HepG2 (cell line): ENCODE data around the gene ACOT2. TPM values are rescaled to one million over a fixed set of nuclear protein-coding genes. Genes with fewer than 3 reads are reported as not detected.
"Not testable (repeated sequence)": the region's sequence is repeated elsewhere in the genome, so short reads cannot be mapped to it uniquely, and the experiment has no call there.

Experiments used
- ATAC-seq: fragments of 200-7000 bp; cut with Tn5 transposase; 3 replicates; pipeline ENCODE4 v1.9.1; 2020; ENCODE audit warnings: mild to moderate bottlenecking, moderate library complexity
- BruUV-seq: library from RNA; stranded (reverse); fragments of 400-500 nt; replicated peaks from 2 replicates; lab custom pipeline; 2021; lab: Mats Ljungman, UMichigan
- CTCF ChIA-PET: fragments of 300-600 bp; formaldehyde crosslinking; extraction: SDS; loops from one replicate; lab custom pipeline; 2021; ENCODE audit warnings: low total read pairs, inconsistent platforms, low intra/inter-chr PET ratio; lab: Yijun Ruan, JAX
- POLR2A ChIA-PET: fragments of 350-600 bp; sonication (Branson Sonifier 250); formaldehyde crosslinking; loops from one replicate; lab custom pipeline; 2020; ENCODE audit warnings: antibody characterized with exemption, inconsistent platforms; lab: Yijun Ruan, JAX
- DNase-seq: peaks from one replicate; pipeline ENCODE4 v3.0.0-alpha.2; 2015; ENCODE audit warnings: low spot score
- FAIRE-seq: peaks from 3 replicates; lab custom pipeline; 2011; peaks lifted over from hg19 to GRCh38; lab: Jason Lieb, UNC
- H2AFZ ChIP-seq: one replicate; pipeline ENCODE4 v1.6.1; 2011; ENCODE audit warnings: low read length, inconsistent platforms
- H3K27ac ChIP-seq: fragments of 300-600 bp; 3 replicates; pipeline ENCODE4 v1.8.0; 2011; ENCODE audit warnings: mixed run types, mild to moderate bottlenecking, mixed read lengths, low read length, inconsistent platforms; ENCODE audit not compliant: insufficient read depth; ENCODE audit errors: extremely low read length
- H3K27me3 ChIP-seq, 2 experiments: fragments of 200-600 bp in 1 of 2; 2 replicates in 1 of 2; 3 replicates in 1 of 2; pipeline versions ENCODE4 v1.6.0 to v1.8.0; 2011; ENCODE audit warnings: low read length in 2 of 2, mild to moderate bottlenecking in 2 of 2, moderate library complexity in 2 of 2, inconsistent platforms in 1 of 2; ENCODE audit not compliant: insufficient read depth in 2 of 2, control insufficient read depth in 1 of 2
- H3K36me3 ChIP-seq, 2 experiments: fragments of 200-600 bp in 1 of 2; replicated peaks in 1 of 2; 2 replicates in 1 of 2; 3 replicates in 1 of 2; pipeline versions ENCODE4 v1.5.1 to v1.8.0; 2011; ENCODE audit warnings: low read length in 2 of 2, inconsistent platforms in 1 of 2; ENCODE audit not compliant: insufficient read depth in 2 of 2, control insufficient read depth in 1 of 2
- H3K4me1 ChIP-seq: 2 replicates; pipeline ENCODE4 v1.5.1; 2012; ENCODE audit warnings: low read length, inconsistent platforms; ENCODE audit not compliant: insufficient read depth
- H3K4me2 ChIP-seq: 2 replicates; pipeline ENCODE4 v1.6.0; 2011; ENCODE audit warnings: low read depth, low read length, inconsistent platforms
- H3K4me3 ChIP-seq, 3 experiments: fragments of 200-600 bp in 1 of 3; sonication (generic), shearing (Covaris generic) in 1 of 3; replicated peaks in 1 of 3; 2 replicates each; pipeline ENCODE4 v1.5.1; 2011 to 2016; ENCODE audit warnings: low read length in 3 of 3, inconsistent platforms in 2 of 3, low read depth in 2 of 3, mild to moderate bottlenecking in 2 of 3, control low read depth in 1 of 3, mixed read lengths in 1 of 3; ENCODE audit not compliant: insufficient read depth in 1 of 3
- H3K79me2 ChIP-seq: one replicate; pipeline ENCODE4 v1.6.1; 2011; ENCODE audit warnings: low read length, inconsistent platforms; ENCODE audit not compliant: insufficient read depth
- H3K9ac ChIP-seq: 2 replicates; pipeline ENCODE4 v1.6.0; 2011; ENCODE audit warnings: mild to moderate bottlenecking, low read depth, low read length, inconsistent platforms; ENCODE audit not compliant: insufficient read depth
- H3K9me3 ChIP-seq: 2 replicates; pipeline ENCODE4 v1.5.1; 2012; ENCODE audit warnings: mild to moderate bottlenecking, low read length
- H4K20me1 ChIP-seq: 2 replicates; pipeline ENCODE4 v1.6.0; 2011; ENCODE audit warnings: inconsistent platforms, mild to moderate bottlenecking, low read length, moderate library complexity; ENCODE audit not compliant: insufficient read depth
- HMGXB4 ChIP-seq, 2 experiments: sonication (generic) in 1 of 2; formaldehyde crosslinking in 1 of 2; IDR thresholded peaks; 2 replicates each; pipeline versions ENCODE4 v1.4.0 to v1.6.1; 2018 to 2020; ENCODE audit warnings: missing genetic modification reagents in 2 of 2, borderline replicate concordance in 1 of 2, low read depth in 1 of 2, mild to moderate bottlenecking in 1 of 2, missing biosample characterization in 1 of 2
- HOXA3 ChIP-seq: sonication (generic); formaldehyde crosslinking; IDR thresholded peaks from 2 replicates; pipeline ENCODE4 v1.5.0; 2020; ENCODE audit warnings: missing genetic modification reagents
- MEF2D ChIP-seq: sonication (generic); formaldehyde crosslinking; IDR thresholded peaks from 2 replicates; pipeline ENCODE4 v1.5.1; 2020; ENCODE audit warnings: mild to moderate bottlenecking, missing genetic modification reagents
- SAP130 ChIP-seq: IDR thresholded peaks from 2 replicates; pipeline ENCODE4 v1.6.1; 2016; ENCODE audit warnings: low read depth
- SMC3 ChIP-seq: IDR thresholded peaks from 2 replicates; pipeline ENCODE4 v1.6.1; 2011; ENCODE audit warnings: low read length, improper control_type of control experiment
- STAG1 ChIP-seq: sonication (generic); formaldehyde crosslinking; IDR thresholded peaks from 2 replicates; pipeline ENCODE4 v1.4.0; 2020; ENCODE audit warnings: missing genetic modification reagents
- TEAD3 ChIP-seq: optimal IDR thresholded peaks from 2 replicates; pipeline ENCODE3; 2016; ENCODE audit warnings: borderline replicate concordance
- ZNF280D ChIP-seq: sonication (generic); formaldehyde crosslinking; IDR thresholded peaks from 2 replicates; pipeline ENCODE4 v1.5.1; 2020; ENCODE audit warnings: mild to moderate bottlenecking, missing genetic modification reagents
- WGBS: methylation state at CpG from one replicate; pipeline ENCODE4 v1.1.6; 2017; ENCODE audit warnings: low lambda C conversion rate; 5-methylcytosine and 5-hydroxymethylcytosine counted together
- in situ Hi-C: cut with HindIII; loops from 2 replicates; pipeline ENCODE4 v1.10.0; 2017; ENCODE audit warnings: low pct_unique_long_range_greater_than_20kb; ENCODE audit not compliant: extremely low pct_ligation_motif_present
- intact Hi-C: fragments of 100-400 bp; cut with micrococcal nuclease; formaldehyde crosslinking; loops from one replicate; pipeline ENCODE4 v1.10.0; 2022; ENCODE audit not compliant: unreplicated experiment
- polyA plus RNA-seq, 8 experiments: library from polyadenylated mRNA; depleted of rRNA in 3 of 8; stranded (reverse) in 7 of 8; unstranded in 1 of 8; fragments of >200 nt; fragmentation: Illumina TruSeq in 4 of 8; extraction: Trizol in 4 of 8; gene quantifications; 2 replicates each; pipeline versions ENCODE4 v1.2.1 to v1.2.3, GENCODE V29; 2011 to 2016; ENCODE audit warnings: low read depth in 4 of 8, missing spikeins in 1 of 8, mixed read lengths in 1 of 8; ENCODE audit not compliant: insufficient read depth in 1 of 8
- total RNA-seq, 5 experiments: library from RNA; depleted of rRNA; stranded (reverse); fragments of >200 nt; fragmentation: Illumina TruSeq; extraction: Trizol; gene quantifications; 2 replicates each; pipeline ENCODE4 v1.2.3, GENCODE V29; 2016; ENCODE audit warnings: low read depth in 1 of 5
- TF ChIP-seq, protein P1 (sequence below): sonication (generic); formaldehyde crosslinking; IDR thresholded peaks from 2 replicates; pipeline ENCODE4 v1.5.0; 2020; ENCODE audit warnings: mild to moderate bottlenecking, missing genetic modification reagents, moderate library complexity
- TF ChIP-seq, protein P2 (sequence below): sonication (generic); formaldehyde crosslinking; IDR thresholded peaks from 2 replicates; pipeline ENCODE4 v1.5.1; 2020; ENCODE audit warnings: mild to moderate bottlenecking, missing genetic modification reagents, moderate library complexity

Gene ACOT2
- total and polyA plus RNA-seq, 2 of the 13 experiments (the other 11 are each of a cell fraction or from before 2014, with no cell fraction given), result 60.0 to 110 TPM

- H3K27ac ChIP-seq, H3K27me3 ChIP-seq, H3K36me3 ChIP-seq, in situ Hi-C loops, H3K9me3 ChIP-seq, H3K9ac ChIP-seq, BruUV-seq, H3K79me2 ChIP-seq, H4K20me1 ChIP-seq, H2AFZ ChIP-seq: not testable (repeated sequence)
- Histone ChIP-seq H3K4me2 (peak overlapping the region; percentile 81), H3K4me3 (peak overlapping the region in 1 of 3 experiments; percentile 76; a peak in 2 of 6 replicates), H3K4me1 (peaks cover 19% of the 10 kb centered on the region)
- DNase-seq (peak; percentile 33), FAIRE-seq (peak; percentile 85), ATAC-seq (peak; percentile 73)
- ChIA-PET CTCF (interaction anchor here (0.7 to 2.3 kb wide), 4 partner anchors 30 to 95 kb away, joined by 3 to 12 read pairs (median 4); partner anchors contain the start of gene ACOT2), POLR2A (interaction anchor here (0.8 to 3.1 kb wide), 2 partner anchors 29 to 48 kb away, joined by 4 to 108 read pairs; partner anchors contain the start of genes ACOT2 and RIOX1)
- WGBS, result 0% methylated on average over 2 of the region's 5 CpGs
- intact Hi-C loops, result loop anchor here (5.0 kb wide), 2 partner anchors 47 to 173 kb away; partner anchors contain the start of genes PNMA1 and RIOX1
- TF ChIP-seq MEF2D, result 0 out of 2 replicates have a peak, but pooled peaks have one; percentile 37
- TF ChIP-seq STAG1 (CRISPR knock-in tag), result peak; percentile 47
- peak; percentile 49; the same call in 1 of the 2 replicates for TF ChIP-seq ZNF280D (CRISPR knock-in tag)
- TF ChIP-seq, protein P1, sequence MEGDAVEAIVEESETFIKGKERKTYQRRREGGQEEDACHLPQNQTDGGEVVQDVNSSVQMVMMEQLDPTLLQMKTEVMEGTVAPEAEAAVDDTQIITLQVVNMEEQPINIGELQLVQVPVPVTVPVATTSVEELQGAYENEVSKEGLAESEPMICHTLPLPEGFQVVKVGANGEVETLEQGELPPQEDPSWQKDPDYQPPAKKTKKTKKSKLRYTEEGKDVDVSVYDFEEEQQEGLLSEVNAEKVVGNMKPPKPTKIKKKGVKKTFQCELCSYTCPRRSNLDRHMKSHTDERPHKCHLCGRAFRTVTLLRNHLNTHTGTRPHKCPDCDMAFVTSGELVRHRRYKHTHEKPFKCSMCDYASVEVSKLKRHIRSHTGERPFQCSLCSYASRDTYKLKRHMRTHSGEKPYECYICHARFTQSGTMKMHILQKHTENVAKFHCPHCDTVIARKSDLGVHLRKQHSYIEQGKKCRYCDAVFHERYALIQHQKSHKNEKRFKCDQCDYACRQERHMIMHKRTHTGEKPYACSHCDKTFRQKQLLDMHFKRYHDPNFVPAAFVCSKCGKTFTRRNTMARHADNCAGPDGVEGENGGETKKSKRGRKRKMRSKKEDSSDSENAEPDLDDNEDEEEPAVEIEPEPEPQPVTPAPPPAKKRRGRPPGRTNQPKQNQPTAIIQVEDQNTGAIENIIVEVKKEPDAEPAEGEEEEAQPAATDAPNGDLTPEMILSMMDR (CRISPR knock-in tag), result peak; percentile 66
- 0 out of 2 replicates have a peak, but pooled peaks have one; percentile 23 for TF ChIP-seq HOXA3 (CRISPR knock-in tag)
- TF ChIP-seq TEAD3, result peak; percentile 59
- peak; percentile 32 for TF ChIP-seq SAP130
- TF ChIP-seq, protein P2, sequence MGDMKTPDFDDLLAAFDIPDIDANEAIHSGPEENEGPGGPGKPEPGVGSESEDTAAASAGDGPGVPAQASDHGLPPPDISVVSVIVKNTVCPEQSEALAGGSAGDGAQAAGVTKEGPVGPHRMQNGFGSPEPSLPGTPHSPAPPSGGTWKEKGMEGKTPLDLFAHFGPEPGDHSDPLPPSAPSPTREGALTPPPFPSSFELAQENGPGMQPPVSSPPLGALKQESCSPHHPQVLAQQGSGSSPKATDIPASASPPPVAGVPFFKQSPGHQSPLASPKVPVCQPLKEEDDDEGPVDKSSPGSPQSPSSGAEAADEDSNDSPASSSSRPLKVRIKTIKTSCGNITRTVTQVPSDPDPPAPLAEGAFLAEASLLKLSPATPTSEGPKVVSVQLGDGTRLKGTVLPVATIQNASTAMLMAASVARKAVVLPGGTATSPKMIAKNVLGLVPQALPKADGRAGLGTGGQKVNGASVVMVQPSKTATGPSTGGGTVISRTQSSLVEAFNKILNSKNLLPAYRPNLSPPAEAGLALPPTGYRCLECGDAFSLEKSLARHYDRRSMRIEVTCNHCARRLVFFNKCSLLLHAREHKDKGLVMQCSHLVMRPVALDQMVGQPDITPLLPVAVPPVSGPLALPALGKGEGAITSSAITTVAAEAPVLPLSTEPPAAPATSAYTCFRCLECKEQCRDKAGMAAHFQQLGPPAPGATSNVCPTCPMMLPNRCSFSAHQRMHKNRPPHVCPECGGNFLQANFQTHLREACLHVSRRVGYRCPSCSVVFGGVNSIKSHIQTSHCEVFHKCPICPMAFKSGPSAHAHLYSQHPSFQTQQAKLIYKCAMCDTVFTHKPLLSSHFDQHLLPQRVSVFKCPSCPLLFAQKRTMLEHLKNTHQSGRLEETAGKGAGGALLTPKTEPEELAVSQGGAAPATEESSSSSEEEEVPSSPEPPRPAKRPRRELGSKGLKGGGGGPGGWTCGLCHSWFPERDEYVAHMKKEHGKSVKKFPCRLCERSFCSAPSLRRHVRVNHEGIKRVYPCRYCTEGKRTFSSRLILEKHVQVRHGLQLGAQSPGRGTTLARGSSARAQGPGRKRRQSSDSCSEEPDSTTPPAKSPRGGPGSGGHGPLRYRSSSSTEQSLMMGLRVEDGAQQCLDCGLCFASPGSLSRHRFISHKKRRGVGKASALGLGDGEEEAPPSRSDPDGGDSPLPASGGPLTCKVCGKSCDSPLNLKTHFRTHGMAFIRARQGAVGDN (CRISPR knock-in tag), result peak; percentile 54
- TF ChIP-seq SMC3, result 0 out of 2 replicates have a peak, but pooled peaks have one; percentile 22
- peak in 1 of 2 experiments; percentile 56; a peak in 2 of 4 replicates for TF ChIP-seq HMGXB4 (CRISPR knock-in tag; IDR thresholded peaks at IDR 0.05; ENCODE audit: borderline replicate concordance in 1 of 2, low read depth in 1 of 2)
Observed at GRCh38 chr14:73539017-73539416, 30.0 kb upstream of the ACOT2 start.
